NCI-H2196 (cell line): ENCODE data around the gene SSH2.

Experiments used
- DNase-seq: peaks from one replicate; lab custom pipeline; 2025; ENCODE audit not compliant: unreplicated experiment; lab: John Stamatoyannopoulos, UW

SSH2 gene

DNA sequence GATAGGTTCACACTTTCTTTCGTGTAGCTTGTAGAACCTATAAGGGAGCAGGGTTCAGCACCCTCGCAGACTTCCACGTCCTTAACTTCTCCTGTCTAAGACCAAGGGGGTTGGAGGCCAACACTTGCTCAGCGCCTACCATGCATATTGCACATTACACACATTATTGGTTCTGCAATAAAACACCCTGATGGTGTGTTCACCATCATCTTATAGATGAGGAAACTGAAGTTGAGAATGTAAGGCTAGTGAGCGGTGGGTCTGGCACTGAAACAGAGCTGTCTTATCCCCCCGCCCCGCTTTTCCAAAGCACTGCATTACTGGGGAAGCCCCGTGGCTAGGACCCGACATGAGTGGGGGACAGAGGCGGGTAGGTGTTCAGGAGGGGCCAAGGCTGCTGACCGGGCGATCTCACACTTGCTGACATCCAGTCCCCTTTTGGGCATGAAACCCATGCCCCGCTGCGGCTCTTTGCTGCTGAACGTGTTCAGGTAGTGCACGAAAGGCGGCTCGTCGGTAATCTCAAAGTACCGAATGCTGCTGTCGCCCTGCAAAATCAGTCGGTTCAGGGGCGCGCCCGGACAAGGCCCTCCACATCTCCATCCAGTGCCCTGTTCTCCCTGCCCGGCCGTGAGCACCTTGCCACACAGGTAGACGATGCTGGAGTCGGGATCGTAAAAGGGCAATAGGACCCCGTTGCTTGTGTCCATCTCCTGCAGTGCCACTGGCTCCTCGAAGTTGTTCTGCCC lies 313.6 kb downstream of the SSH2 start:
- no peak for DNase-seq

DNA sequence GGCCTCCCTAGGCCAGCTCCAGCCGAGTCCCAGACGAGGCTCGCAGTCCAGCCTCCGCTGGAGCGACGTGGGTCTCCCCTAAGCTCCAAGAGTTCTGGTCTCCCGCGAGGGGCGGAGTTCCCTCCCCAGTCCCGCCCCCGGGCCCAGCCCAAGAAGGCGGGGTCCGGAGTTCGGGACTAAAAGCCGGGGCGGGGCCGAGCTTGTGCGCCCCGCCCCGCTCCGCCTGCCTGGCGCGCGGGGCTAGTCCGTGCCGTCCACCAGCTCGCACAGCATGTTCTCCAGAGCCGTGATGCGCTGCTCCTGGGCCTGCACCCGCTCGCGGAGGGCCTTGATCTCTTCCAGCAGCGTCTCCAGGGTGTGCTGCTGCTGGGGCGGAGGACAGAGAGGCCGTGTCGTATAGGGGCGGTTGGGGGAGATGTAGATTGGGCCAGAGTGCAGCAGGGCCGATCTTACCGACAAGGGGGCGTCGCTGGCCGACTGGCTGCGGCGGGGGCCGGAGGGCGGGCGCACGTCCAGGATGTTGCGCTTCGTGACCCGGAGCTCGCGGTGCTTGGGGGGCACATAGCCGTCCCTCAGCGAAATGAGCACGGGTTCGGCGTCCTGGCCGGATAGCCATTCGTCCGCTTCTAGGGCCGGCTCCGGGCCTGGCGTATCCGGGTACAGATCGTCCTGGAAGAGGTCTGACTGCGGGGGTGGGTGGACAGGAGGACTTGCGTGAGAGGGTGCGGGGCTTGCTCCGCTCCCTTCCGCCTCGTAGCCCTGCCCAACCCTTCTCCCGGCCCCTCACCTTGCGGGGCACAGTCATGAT lies 314.3 kb downstream of the SSH2 start:
- DNase-seq = no peak

DNA sequence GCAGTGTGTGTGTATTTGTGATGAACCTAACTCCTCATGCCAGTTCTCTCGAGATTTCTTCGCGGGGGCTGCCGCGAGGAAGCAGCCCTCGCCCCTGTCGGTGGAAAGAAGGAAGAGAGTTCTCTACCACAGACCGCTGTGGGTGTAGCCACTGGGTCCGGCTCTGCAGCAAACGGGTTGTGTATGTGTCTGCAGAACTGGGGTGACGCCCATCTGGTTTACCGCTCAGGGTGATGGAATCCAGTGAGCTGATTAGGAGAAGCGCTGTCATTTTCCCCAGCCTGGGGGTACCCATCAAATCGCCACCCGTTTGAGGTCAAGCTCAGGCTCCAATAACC lies 315.0 kb downstream of the SSH2 start:
- DNase-seq = no peak

DNA sequence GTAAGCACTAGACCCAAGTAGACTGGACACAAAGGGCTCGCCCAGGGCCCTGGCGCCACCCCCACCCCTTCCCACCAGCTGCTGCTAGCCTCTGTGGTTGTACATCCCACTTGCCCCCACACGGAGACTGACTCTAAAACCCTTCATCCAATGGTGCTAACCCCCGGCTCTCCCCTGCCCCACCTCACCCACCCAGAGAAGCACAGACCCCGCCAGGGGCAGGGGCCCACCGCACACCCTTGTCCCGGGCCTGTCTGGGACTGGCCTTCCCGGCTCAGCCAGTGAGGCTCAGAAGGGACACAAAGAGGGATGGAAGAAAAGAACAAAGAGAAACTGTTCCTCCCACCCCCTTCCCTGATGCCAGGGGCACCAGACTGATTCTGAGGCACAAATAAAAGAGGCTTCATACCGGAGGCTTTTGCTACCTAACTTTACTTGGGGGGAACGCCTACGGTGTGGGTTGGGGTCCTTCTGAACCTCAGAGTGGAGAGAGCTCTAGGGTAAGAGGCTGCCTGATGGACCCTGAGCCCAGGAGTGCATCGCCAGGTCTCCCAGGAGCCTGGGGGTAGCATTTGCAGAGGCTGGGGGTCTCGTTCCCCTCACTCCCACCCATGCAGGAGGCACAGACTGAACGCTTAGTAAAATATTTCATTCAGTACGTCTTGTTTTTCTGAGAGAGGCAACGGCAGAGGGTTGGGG lies 315.5 kb downstream of the SSH2 start:
- no peak for DNase-seq

DNA sequence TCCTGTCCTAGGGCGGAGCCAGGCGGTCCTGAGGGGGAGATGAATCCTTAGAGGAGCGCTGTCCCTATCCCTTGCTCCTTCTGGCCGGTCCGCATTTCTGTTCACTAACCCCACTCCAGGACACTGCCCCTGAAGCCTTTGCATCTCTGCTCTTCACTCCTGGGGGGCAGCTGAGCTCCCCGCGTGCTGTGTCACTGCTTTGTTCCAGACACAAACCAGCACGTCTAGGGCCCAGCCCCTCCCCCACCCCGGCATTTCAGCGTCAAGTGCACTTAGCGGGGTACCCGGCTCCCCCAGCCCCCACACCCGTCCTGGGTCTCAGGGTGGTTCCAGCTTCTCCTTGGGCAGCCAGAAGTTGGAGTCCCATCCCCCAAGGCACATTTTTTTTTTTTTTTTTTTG lies 316.2 kb downstream of the SSH2 start:
- DNase-seq = no peak

DNA sequence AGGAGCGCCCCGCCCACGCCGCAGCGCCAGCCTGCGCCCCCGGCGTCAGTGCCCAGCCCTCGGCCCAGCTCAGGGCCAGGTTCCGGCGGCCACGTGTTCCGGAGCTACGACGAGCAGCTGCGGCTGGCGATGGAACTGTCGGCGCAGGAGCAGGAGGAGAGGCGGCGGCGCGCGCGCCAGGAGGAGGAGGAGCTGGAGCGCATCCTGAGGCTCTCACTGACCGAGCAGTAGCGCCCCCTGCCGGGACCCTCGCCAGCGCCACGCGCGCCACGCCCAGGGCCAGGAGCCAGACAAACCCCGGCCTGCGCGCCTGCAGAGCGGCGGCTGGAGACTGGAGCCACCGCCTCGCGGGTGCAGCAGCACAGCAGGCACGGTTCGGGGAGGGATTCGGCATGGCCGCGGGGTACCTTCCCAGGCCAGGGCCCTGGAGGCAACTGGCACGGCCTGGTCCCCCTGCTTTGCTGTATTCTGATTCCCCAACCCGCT lies 316.6 kb downstream of the SSH2 start:
- DNase-seq = no peak

DNA sequence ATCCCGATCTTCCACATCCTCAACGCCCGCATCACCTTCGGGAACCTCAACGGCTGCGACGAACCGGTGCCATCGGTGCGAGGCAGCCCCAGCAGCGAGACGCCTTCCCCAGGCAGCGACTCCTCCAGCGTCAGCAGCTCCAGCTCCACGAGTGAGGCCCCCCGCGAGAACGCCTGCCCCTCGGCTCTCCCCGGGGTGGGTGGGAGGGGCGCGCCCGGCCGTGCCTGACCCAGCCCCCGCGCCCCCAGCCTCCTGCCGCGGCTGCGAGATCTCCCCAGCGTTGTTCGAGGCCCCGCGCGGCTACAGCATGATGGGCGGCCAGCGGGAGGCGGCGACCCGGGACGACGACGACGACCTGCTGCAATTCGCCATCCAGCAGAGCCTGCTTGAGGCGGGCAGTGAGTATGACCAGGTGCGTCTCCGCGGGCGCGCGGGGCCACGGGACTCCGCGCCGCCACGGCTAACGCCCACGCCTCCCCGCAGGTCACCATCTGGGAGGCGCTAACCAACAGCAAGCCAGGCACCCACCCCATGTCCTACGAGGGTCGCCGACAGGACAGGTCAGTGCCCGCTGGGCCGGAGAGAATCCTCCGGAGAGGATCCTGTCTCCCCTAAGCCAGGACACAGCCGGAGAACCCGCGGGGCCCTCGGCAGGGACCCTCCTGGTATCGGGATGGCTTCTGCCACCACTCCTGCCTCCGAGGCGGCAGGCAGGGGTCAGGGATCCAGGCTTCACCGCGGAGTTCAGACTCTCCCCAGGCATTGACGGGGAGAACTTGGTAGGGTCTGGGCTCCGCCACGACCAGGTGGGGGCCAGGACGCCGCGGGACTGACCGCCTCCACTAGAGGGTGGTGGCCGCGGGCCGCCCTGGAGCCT lies 317.4 kb downstream of the SSH2 start:
- DNase-seq = no peak

DNA sequence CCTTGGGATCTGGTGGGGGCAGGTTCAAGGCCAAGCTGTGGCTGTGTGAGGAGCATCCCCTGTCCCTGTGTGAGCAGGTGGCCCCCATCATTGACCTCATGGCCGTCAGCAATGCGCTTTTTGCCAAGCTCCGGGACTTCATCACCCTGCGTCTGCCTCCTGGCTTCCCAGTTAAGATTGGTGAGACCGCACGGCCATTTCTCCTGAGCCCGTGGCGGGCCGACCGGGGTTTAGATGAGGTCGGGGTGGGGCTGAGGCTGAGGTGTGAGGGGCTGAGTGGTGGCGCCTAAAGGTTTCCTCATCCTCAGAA lies 318.0 kb downstream of the SSH2 start:
- DNase-seq = no peak

DNA sequence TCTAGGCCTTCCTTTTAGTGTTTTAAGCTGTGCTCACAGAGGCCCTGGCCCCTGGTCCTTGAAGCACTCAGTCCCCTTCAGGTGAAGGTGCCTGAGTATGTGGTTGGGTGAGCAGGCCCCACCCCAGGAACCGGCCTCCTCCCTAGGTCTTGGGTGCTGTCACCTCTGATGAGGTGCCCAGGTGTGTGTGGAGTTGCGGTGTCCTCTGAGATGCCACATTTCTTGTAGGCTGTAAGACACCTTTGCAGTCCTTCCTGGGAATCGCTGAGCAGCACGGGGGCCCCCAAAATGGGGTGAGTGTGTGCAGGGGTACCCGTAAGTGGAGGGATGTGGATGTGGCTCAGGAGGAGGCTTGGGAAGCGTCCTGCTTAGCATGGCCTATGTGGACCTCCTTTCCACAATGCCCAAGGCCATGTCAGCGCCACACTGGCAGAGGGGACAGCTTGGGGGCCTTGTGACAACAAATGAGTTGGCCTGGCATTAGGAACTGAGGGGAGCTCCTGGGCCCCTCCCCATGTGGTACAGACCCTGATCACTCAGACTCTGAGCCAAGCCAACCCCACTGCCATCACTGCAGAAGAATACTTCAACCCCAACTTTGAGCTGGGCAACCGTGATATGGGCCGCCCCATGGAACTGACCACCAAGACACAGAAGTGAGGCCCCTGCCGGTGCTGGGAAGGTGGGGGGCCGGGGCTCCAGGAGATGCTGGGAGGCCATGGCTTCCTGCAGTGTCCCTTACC lies 318.5 kb downstream of the SSH2 start:
- DNase-seq = no peak

DNA sequence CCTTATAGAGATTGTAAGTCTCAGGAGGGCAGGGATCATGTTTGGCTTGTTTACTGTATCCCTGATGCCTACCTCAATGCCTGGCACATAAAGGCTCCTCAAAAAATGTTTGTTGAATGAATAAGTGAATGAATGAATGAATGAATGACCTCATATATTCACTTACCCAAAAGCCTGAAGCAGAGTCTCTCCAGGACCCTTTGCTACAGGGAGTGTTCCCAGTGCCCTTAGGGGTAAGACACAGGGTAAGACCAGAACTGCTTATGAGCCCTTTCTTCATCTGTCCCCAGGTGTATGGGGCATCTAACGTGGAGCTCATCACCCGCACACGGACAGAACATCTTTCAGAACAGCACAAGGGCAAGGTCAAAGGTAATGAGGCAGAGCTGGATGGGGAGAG lies 319.6 kb downstream of the SSH2 start:
- DNase-seq = no peak

DNA sequence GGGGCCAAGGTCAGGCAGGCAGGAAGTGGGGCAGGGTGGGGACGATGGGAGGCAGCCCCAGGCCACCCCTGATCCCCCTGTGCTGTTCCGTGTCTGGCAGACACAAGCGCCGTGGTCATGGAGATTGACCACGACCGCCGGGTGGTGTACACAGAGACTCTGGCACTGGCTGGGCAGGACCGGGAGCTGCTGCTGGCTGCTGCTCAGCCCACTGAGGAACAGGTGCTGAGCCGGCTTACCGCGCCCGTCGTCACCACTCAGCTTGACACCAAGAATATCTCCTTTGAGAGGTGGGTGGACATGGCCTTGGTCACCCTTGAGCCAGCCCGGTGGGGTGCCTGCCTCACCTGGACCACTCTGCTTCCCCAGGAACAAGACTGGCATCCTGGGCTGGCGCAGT lies 321.0 kb downstream of the SSH2 start:
- no peak for DNase-seq

DNA sequence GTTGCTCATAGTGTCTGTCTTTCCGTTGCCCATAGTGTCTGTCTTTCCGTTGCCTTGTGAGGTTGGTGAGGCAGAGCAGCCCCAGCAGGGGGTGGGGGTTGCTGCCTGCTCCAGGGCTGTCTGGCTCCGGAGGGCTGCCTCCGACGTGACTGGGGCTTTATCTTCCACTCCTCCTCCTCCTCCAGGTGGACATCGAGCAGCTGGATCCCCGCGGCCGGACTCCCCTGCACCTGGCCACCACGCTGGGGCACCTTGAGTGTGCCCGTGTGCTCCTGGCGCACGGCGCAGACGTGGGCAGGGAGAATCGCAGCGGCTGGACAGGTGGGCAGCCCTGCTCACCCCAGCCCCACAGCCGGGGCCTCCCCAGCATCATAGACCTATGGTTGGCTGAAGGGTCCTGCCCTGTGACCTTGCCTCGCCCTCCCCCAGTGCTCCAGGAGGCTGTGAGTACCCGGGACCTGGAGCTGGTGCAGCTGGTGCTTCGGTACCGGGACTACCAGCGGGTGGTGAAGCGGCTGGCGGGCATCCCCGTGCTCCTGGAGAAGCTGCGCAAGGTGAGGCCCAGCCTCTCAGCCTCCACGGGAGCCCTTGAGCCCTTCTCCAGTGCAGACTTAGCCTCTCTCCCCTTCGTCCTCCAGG lies 322.4 kb downstream of the SSH2 start:
- DNase-seq = no peak

DNA sequence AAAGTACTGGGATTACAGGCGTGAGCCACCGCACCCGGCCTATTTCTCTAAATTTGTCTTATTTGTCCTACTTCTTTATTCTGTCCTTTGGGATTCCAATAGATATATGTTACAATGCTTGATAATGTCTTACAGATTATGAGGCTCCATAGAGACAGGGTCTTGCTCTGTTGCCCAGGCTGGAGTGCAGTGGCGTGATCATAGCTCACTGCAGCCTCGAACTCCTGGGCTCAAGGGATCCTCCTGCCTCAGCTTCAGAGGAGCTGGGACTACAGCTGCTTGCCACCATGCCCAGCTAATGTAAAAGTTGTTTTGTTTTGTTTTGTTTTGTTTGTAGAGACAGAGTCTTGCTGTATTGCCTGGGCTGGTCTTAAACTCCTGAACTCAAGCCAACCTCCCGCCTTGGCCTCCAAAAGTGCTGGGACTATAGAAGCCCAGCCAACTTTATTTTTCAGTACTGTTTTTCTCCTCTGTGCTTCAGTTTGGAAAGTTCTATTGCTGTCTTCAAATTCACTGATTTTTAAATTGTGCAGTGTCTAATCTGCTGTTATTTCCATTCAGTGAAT lies 326.8 kb downstream of the SSH2 start:
- DNase-seq = no peak

DNA sequence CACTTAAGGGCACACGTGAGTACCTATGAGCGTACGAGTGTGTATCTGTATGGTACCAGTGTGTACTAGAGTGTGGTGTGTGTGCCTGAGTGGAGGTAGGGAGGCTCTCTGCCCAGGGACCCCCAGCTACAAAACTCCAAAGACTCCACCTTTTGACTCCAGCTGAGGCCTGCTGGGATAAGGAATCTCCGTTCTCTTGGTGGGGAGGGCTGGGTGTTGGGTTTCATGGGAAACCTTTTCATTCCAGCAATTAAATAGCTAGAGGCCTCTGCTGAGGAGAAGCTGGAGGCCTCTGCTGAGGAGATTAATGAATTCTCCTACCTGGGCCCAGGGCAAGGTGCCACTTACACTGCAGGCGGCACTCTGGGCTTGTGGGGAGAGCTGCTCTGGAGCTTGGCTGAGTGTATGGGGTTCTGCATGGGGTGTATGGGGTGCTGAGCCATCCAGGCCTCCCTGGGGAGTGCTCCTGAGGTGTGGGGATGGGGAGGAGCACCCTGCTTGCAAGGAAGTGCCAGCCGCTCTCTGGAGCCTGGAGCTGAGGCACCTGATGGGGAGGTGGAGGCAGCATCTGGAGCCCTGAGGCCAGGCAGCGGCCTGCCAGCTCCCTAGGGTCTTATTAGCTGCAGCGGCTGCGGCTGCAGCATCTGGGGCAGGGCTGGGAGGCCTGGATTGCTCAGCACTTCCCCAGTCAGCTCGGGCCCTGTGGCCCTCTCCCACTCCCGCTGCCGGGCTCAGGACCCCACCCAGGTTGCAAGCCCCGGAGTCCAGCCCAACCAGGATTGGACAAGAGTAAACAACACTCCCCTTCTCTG lies 332.5 kb downstream of the SSH2 start:
- no peak for DNase-seq

DNA sequence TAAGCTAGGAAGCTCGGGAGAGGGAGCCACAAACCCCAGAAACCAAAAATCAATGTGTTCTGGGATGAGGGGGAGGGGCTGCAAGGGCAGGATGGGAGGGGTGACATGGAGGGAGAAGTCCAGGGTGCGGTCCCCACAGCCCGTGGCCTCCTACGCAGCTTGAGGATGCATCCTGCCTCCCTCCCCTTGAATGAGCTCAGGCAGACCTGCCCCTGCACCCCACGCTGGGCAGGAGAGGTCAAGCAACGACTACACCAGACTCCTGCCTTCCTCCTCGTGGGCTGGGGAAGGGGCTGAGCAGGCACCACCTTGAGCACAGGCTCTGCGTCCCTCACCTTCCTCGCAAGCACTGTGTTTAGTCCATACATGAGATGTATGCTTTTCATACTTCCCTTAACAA lies 333.2 kb downstream of the SSH2 start:
- DNase-seq = no peak

DNA sequence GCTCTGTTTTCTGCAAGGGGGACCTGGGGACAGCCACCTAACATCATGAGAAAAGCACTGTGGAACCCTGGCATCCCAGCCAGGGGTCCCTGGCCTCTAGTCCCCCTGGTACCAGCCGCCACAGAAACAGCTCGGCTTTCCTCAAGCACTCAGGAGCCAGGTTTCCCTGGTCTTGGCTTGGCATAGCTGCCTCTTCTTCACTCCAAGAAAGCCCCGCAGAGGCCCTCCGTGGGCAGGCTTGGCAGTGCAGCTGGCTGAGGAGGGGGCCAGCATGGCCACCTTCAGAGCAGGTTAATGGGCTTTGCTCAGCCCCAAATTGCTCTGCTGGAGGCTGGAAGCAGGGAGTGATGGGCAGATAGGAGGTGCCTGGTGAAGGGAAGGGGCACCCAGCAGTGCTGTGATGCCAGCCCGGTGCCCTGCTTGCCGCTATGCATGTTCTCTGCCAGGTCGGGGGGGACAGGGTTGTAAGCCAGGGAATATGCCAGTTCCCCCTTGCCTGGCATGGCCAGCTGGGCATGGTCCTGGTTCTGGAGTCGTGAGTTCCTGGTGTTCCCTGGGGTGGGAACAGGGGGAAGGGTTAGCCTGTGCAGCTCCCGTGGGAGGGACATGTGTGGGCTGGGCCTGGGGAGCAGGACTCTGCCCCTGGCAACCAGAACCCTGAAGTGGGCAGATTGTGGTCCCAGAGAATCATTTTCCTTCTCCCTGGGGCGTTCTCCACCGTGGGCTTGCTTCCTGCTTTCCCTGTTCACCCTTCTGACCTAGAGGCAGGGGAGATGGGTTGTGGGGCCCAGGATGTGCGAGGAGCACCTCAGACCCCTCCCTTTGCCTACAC lies 333.9 kb downstream of the SSH2 start:
- DNase-seq = no peak

DNA sequence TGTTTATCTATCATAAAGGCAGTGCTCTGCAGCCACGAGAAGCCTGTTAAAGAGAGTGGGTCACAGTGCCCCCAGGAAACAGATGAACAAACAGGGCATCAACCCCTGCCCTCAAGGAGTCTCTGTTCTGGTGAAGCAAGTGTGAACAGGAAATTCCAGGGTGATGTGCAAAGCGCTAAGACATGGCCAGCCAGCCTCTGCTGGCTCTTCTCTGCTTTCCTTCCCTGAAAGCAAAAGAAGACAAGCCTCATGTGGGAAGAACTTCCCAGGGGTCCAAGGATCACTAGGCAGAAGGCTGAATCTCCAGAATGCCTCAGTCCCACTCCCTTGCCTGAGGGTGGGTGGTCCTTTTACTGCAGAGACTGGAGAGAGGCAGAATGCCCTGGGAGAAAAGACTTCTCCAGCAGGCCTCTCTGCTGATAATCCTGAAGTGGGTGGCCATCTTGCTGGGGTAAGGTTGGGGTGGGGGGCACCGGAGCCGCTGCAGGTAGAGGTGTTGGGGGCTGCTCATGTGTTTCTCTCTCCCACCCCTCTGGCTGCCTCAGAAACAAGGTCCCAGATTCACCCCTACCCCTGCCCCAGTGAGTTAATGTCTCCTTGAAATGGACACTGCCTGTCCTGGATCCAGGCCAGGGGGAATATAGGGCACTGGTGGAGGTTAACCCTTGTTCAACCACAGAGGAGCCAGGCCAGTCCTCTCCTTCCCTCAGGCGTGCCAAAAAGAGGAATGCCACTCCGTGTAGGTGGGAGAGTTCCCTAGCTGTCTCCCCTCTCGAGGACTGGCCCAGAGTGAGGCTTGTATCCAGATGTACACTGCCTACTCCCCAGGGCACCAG lies 334.7 kb downstream of the SSH2 start:
- DNase-seq = no peak
